A673 (cell line): ENCODE measurements around the gene LRP1B. TPM values are rescaled to one million over a fixed set of nuclear protein-coding genes. Genes with fewer than 3 reads are reported as not detected.

Experiments used
- BruUV-seq: library from RNA; stranded (reverse); fragments of 400-500 nt; replicated peaks from 2 replicates; lab custom pipeline; 2021; lab: Mats Ljungman, UMichigan
- CTCF ChIA-PET: fragments of 300-600 bp; sonication (Branson Sonifier 250); formaldehyde crosslinking; loops from one replicate; lab custom pipeline; 2022; ENCODE audit warnings: antibody characterized with exemption; lab: Charles Lee
- POLR2A ChIA-PET: fragments of 300-600 bp; sonication (Branson Sonifier 250); formaldehyde crosslinking; loops from one replicate; lab custom pipeline; 2022; ENCODE audit warnings: antibody characterized with exemption; ENCODE audit not compliant: low non-redundant PET; lab: Charles Lee
- DNase-seq: peaks from one replicate; pipeline ENCODE4 v3.0.0-alpha.2; 2015; ENCODE audit warnings: low spot score
- H3K27ac ChIP-seq: fragments of 200-600 bp; sonication (generic); 2 replicates; pipeline ENCODE4 v1.5.1; 2016; ENCODE audit warnings: mixed run types, low read depth, mild to moderate bottlenecking, mixed read lengths, antibody characterized with exemption, low read length; ENCODE audit not compliant: poor library complexity, severe bottlenecking
- H3K27me3 ChIP-seq: fragments of 200-600 bp; sonication (generic); replicated peaks from 2 replicates; pipeline ENCODE4 v1.6.1; 2017; ENCODE audit warnings: mixed run types, low read depth, mild to moderate bottlenecking, mixed read lengths, antibody characterized with exemption, low read length; ENCODE audit not compliant: insufficient read depth, poor library complexity
- H3K36me3 ChIP-seq: fragments of 200-600 bp; sonication (generic); 2 replicates; pipeline ENCODE4 v1.6.1; 2016; ENCODE audit warnings: mixed run types, mild to moderate bottlenecking, mixed read lengths, antibody characterized with exemption, low read length; ENCODE audit not compliant: insufficient read depth, poor library complexity, severe bottlenecking
- H3K4me1 ChIP-seq: fragments of 200-600 bp; sonication (generic); 2 replicates; pipeline ENCODE4 v1.6.1; 2017; ENCODE audit warnings: mixed run types, mild to moderate bottlenecking, mixed read lengths, antibody characterized with exemption, low read length; ENCODE audit not compliant: insufficient read depth, poor library complexity, severe bottlenecking
- H3K4me3 ChIP-seq: fragments of 200-600 bp; sonication (generic); 2 replicates; pipeline ENCODE4 v1.5.1; 2016; ENCODE audit warnings: low read depth, mixed run types, mild to moderate bottlenecking, mixed read lengths, low read length; ENCODE audit not compliant: poor library complexity, severe bottlenecking
- H3K9me3 ChIP-seq: fragments of 200-600 bp; sonication (generic); 2 replicates; pipeline ENCODE4 v1.6.1; 2016; ENCODE audit warnings: mixed run types, low read depth, mild to moderate bottlenecking, mixed read lengths, antibody characterized with exemption, low read length; ENCODE audit not compliant: poor library complexity, severe bottlenecking
- CTCF ChIP-seq: fragments of 300-800, 200-600 bp; sonication (generic); conservative IDR thresholded peaks from 2 replicates; pipeline ENCODE4 v1.5.1; 2017; ENCODE audit warnings: low read depth, mild to moderate bottlenecking, antibody characterized with exemption, low read length, moderate library complexity, mixed read lengths
- EZH2 ChIP-seq: fragments of 200-600 bp; sonication (generic); IDR thresholded peaks from 2 replicates; pipeline ENCODE4 v1.6.1; 2017; ENCODE audit warnings: borderline replicate concordance, low read depth, mild to moderate bottlenecking, mixed read lengths, antibody characterized with exemption, low read length; ENCODE audit not compliant: poor library complexity, severe bottlenecking
- intact Hi-C: fragments of 100-400 bp; cut with micrococcal nuclease; formaldehyde crosslinking; loops from one replicate; pipeline ENCODE4 v1.10.0; 2022; ENCODE audit not compliant: unreplicated experiment
- total RNA-seq: library from RNA; stranded (reverse); gene quantifications from 2 replicates; pipeline ENCODE4 v1.2.3, GENCODE V29; 2021

Gene LRP1B
- total RNA-seq, 1 experiment from 2014 or later, result 9.9 TPM

DNA sequence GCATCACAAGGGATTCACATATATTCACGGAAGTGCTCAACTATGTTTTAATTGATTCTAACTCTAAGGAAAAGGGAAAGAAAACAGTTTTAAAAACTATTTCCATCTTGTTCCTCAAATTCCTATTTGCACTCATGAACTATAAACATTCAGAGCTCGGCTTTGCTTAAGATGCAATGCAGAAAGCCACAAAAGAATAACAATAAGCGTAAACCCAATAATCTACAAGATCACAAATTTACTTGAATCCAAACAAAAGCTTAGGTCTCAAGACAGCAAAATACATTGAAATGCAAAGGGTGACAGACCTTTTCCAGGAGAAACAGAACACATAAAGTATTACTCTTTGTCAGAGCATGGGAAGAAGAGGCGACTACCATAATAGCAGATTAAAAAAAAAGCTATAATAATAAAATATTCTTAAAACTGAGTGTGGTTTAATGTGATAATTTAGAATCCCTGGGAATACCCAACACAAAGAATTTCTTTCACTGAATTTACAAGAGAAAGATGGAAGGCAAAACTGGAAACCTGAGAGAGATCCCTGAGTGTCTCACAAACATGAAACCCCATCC lies 1094.9 kb downstream of the LRP1B start:
- CTCF ChIA-PET, result no interaction called here
- Histone ChIP-seq H3K27ac (no peak overlapping the region), H3K36me3 (no peaks in the 10 kb centered on the region), H3K4me1 (no peaks in the 10 kb centered on the region), H3K4me3 (no peak overlapping the region), H3K9me3 (no peaks in the 10 kb centered on the region), H3K27me3 (no peaks in the 10 kb centered on the region)
- no peak for TF ChIP-seq CTCF
- TF ChIP-seq EZH2, result no peak
- no peak for DNase-seq
- BruUV-seq, result no TSS peak
- POLR2A ChIA-PET, result no interaction called here
- intact Hi-C loops, result no loop called here

DNA sequence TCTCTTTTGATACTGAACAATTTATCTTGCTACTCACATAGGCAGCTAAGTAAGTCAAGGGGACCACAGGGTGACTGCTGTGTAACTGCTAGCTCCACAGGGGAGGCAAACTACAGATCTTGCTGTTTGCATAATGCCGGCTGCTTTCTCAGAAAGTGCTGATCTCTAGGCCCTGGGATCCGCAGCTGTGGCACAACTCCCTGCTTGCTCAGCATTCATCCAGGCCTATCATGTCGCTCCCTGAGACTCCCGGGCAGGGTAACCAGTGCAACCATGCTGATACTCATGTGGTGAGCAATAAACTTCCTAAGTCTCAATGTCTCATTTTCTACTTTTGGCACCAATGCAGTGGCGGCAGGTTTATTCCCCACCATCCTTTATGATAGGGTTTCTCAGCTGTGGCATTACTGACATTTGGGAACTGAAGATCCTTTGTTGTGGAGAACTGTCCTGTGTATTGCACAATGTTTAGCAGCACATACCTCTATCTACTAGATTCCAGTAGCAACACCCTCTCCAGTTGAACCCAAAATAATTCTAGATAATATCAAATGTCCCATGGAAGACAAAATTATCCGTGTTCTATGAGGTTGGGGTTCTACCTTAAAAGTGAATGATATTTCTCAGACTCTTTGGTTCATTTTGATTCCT lies 1101.3 kb downstream of the LRP1B start:
- Histone ChIP-seq H3K27me3 (no peaks in the 10 kb centered on the region), H3K9me3 (peaks cover 4% of the 10 kb centered on the region), H3K4me1 (no peaks in the 10 kb centered on the region), H3K4me3 (no peak overlapping the region), H3K27ac (no peak overlapping the region), H3K36me3 (no peaks in the 10 kb centered on the region)
- ChIA-PET CTCF (no interaction called here), POLR2A (no interaction called here)
- no peak for TF ChIP-seq CTCF
- no TSS peak for BruUV-seq
- intact Hi-C loops, result no loop called here
- DNase-seq, result no peak

DNA sequence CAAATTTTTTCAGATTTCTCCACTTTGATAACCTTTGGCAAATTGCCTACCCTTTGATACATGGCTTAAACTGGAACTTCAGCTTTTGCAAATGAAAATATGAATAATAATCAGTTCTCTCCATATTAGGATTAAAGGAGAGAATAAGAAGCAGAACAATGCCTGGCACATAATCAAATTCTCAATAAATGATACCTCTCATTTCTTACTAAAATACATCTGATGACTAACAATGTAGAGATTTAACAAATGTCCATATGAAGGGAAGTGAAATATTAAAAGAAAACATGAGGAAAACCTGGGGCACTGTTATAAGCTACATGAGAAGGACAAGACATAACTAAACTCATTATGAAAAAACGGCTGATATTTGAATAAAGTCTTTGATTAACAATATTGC lies 1103.6 kb downstream of the LRP1B start:
- no peaks in the 10 kb centered on the region for H3K27me3 ChIP-seq
- peaks cover 4% of the 10 kb centered on the region for H3K9me3 ChIP-seq
- no peak overlapping the region for H3K27ac ChIP-seq
- CTCF ChIA-PET, result no interaction called here
- intact Hi-C loops, result no loop called here
- H3K4me3 ChIP-seq, result no peak overlapping the region
- POLR2A ChIA-PET, result no interaction called here
- no peaks in the 10 kb centered on the region for H3K36me3 ChIP-seq
- TF ChIP-seq EZH2 (no peak), CTCF (no peak)
- no TSS peak for BruUV-seq
- DNase-seq, result no peak
- H3K4me1 ChIP-seq, result no peaks in the 10 kb centered on the region
